Measurements from ENCODE around the gene FBXW5. TPM values are rescaled to one million over a fixed set of nuclear protein-coding genes. Genes with fewer than 3 reads are reported as not detected.

FBXW5 gene
- total RNA-seq, 3 donors from 2014 or later, result 103 to 183 (median 126) TPM

- peak overlapping the region; percentile 1 to 65 for H3K27ac ChIP-seq
- H3K4me3 ChIP-seq, result no peak overlapping the region
- intact Hi-C loops (cut with DNase I; ENCODE audit: low total_unique reads), result no loop called here
- no peak for TF ChIP-seq POLR2AphosphoS5 (IDR thresholded peaks at IDR 0.05)
- no peak for TF ChIP-seq CTCF (IDR thresholded peaks at IDR 0.05)
- no peak for TF ChIP-seq POLR2A (IDR thresholded peaks at IDR 0.05)
- DNase-seq (ENCODE audit: low spot score in 2 of 2), result no peak
- H3K4me1 ChIP-seq, result peaks cover 11 to 18% of the 10 kb centered on the region in 2 donors
- H3K27me3 ChIP-seq, result no peaks in the 10 kb centered on the region
- H3K36me3 ChIP-seq, result no peaks in the 10 kb centered on the region
- H3K9me3 ChIP-seq, result no peaks in the 10 kb centered on the region
These were observed 38.3 kb downstream of the FBXW5 start for GRCh38 chr9:136906266-136906665.

GRCh38 chr9:136903041-136903554, 41.4 kb downstream of the FBXW5 start:
- H3K4me3 ChIP-seq, result no peak overlapping the region

GRCh38 chr9:136902259-136902821, 42.2 kb downstream of the FBXW5 start:
- Histone ChIP-seq H3K27me3 (no peaks in the 10 kb centered on the region), H3K4me3 (peak overlapping the region in 2 of 3 donors; percentile 40 to 56), H3K9me3 (no peaks in the 10 kb centered on the region), H3K36me3 (no peaks in the 10 kb centered on the region), H3K4me1 (peaks cover 11 to 23% of the 10 kb centered on the region in 2 donors), H3K27ac (peak overlapping the region; percentile 91 to 93)
- TF ChIP-seq CTCF (IDR thresholded peaks at IDR 0.05) (no peak), POLR2A (IDR thresholded peaks at IDR 0.05) (no peak), POLR2AphosphoS5 (IDR thresholded peaks at IDR 0.05) (peak in 2 of 3 donors; percentile 14 to 15)
- DNase-seq (ENCODE audit: low spot score in 2 of 2), result peak; percentile 77 to 79
- intact Hi-C loops (cut with DNase I; ENCODE audit: low total_unique reads), result no loop called here

More at GRCh38 chr9:136903041-136903554, 41.4 kb downstream of the FBXW5 start:
- intact Hi-C loops (cut with DNase I; ENCODE audit: low total_unique reads), result no loop called here
- TF ChIP-seq POLR2A (IDR thresholded peaks at IDR 0.05) (no peak), POLR2AphosphoS5 (IDR thresholded peaks at IDR 0.05) (peak in 1 of 3 donors; percentile 23)
- peak in 1 of 2 donors; percentile 27 for DNase-seq (ENCODE audit: low spot score in 2 of 2)
- peaks cover 11 to 23% of the 10 kb centered on the region in 2 donors for H3K4me1 ChIP-seq
- no peaks in the 10 kb centered on the region for H3K9me3 ChIP-seq
- no peaks in the 10 kb centered on the region for H3K27me3 ChIP-seq
- no peaks in the 10 kb centered on the region for H3K36me3 ChIP-seq
- H3K27ac ChIP-seq, result peak overlapping the region; percentile 91 to 93

GRCh38 chr9:136901516-136902258, 42.9 kb downstream of the FBXW5 start:
- Histone ChIP-seq H3K4me3 (peak overlapping the region; percentile 9 to 56 (median 40)), H3K27me3 (no peaks in the 10 kb centered on the region), H3K9me3 (no peaks in the 10 kb centered on the region), H3K4me1 (peaks cover 11 to 23% of the 10 kb centered on the region in 2 donors), H3K27ac (peak overlapping the region; percentile 91 to 93), H3K36me3 (no peaks in the 10 kb centered on the region)
- intact Hi-C loops (cut with DNase I; ENCODE audit: low total_unique reads), result loop anchor here (1.0 kb wide), 1 partner anchor 36 kb away; no protein-coding TSS in a partner anchor
- TF ChIP-seq POLR2A (IDR thresholded peaks at IDR 0.05) (no peak), POLR2AphosphoS5 (IDR thresholded peaks at IDR 0.05) (no peak), CTCF (IDR thresholded peaks at IDR 0.05) (no peak)
- peak in 1 of 2 donors; percentile 68 for DNase-seq (ENCODE audit: low spot score in 2 of 2)

- intact Hi-C loops (cut with DNase I; ENCODE audit: low total_unique reads), result loop anchor here (1.0 kb wide), 1 partner anchor 36 kb away; no protein-coding TSS in a partner anchor
- Histone ChIP-seq H3K36me3 (no peaks in the 10 kb centered on the region), H3K27ac (peak overlapping the region; percentile 91 to 93), H3K27me3 (no peaks in the 10 kb centered on the region), H3K9me3 (no peaks in the 10 kb centered on the region), H3K4me1 (peaks cover 11 to 23% of the 10 kb centered on the region in 2 donors), H3K4me3 (peak overlapping the region in 2 of 3 donors; percentile 40 to 56)
- peak in 1 of 2 donors; percentile 58 for DNase-seq (ENCODE audit: low spot score in 2 of 2)
- TF ChIP-seq CTCF (IDR thresholded peaks at IDR 0.05) (no peak), POLR2AphosphoS5 (IDR thresholded peaks at IDR 0.05) (peak in 1 of 3 donors; percentile 8), POLR2A (IDR thresholded peaks at IDR 0.05) (no peak)
These were observed 43.5 kb downstream of the FBXW5 start for GRCh38 chr9:136900988-136901515.

Measured in breast epithelium (tissue), 4 donors.